Gastroesophageal sphincter (tissue), 4 donors: ENCODE measurements around the gene BRD3. TPM values are rescaled to one million over a fixed set of nuclear protein-coding genes. Genes with fewer than 3 reads are reported as not detected.
"Not testable (repeated sequence)": the region's sequence is repeated elsewhere in the genome, so short reads cannot be mapped to it uniquely, and the experiment has no call there.

Experiments
- ATAC-seq: fragments of 150-250 bp; one replicate; pipeline ENCODE4 v1.9.1; 2016; ENCODE audit warnings: mild to moderate bottlenecking, moderate library complexity
- H3K27ac ChIP-seq, 4 donors: fragments of 200-600 bp; sonication (generic) in 3 of 4; 1 replicate in 3 of 4; 2 replicates in 1 of 4; pipeline ENCODE4 v1.5.1; 2016 to 2019
- H3K27me3 ChIP-seq: fragments of 200-600 bp; sonication (generic); one replicate; pipeline ENCODE4 v1.5.1; 2019
- H3K36me3 ChIP-seq, 2 donors: fragments of 200-600 bp; sonication (generic); one replicate each; pipeline ENCODE4 v1.5.1; 2019; ENCODE audit warnings: control low read depth in 1 of 2
- H3K4me1 ChIP-seq, 3 donors: fragments of 200-600 bp; sonication (generic); 1 replicate in 2 of 3; 2 replicates in 1 of 3; pipeline ENCODE4 v1.5.1; 2016 to 2019; ENCODE audit warnings: control low read depth in 2 of 3
- H3K4me3 ChIP-seq, 2 donors: fragments of 200-600 bp; sonication (generic); one replicate each; pipeline ENCODE4 v1.5.1; 2019; ENCODE audit warnings: mild to moderate bottlenecking in 1 of 2, moderate library complexity in 1 of 2
- H3K9me3 ChIP-seq, 3 donors: fragments of 200-600 bp; sonication (generic); one replicate each; pipeline ENCODE4 v1.5.1; 2017 to 2019; ENCODE audit warnings: control low read depth in 2 of 3
- EP300 ChIP-seq: sonication (generic); formaldehyde crosslinking; IDR thresholded peaks from one replicate; pipeline ENCODE4 v1.6.1; 2017; ENCODE audit warnings: antibody characterized with exemption, mild to moderate bottlenecking
- POLR2A ChIP-seq, 2 donors: fragments of 450-650 bp; IDR thresholded peaks; one replicate each; pipeline ENCODE4 v1.6.1; 2017; ENCODE audit warnings: antibody characterized with exemption in 2 of 2, mild to moderate bottlenecking in 2 of 2, moderate library complexity in 1 of 2
- POLR2AphosphoS5 ChIP-seq: sonication (generic); formaldehyde crosslinking; IDR thresholded peaks from one replicate; pipeline ENCODE4 v1.6.1; 2017; ENCODE audit warnings: antibody characterized with exemption
- WGBS, 2 donors: methylation state at CpG; one replicate each; pipeline ENCODE4 v1.1.5; 2018; ENCODE audit warnings: low coverage in 1 of 2; 5-methylcytosine and 5-hydroxymethylcytosine counted together
- total RNA-seq, 4 donors: library from RNA; depleted of rRNA; stranded (reverse); fragments of >200 nt; gene quantifications; one replicate each; pipeline ENCODE4 v1.1.0, GENCODE V29; 2016
- TF ChIP-seq, protein P1 (sequence below), 4 experiments: fragments of 200-600 bp in 2 of 4; fragments of 450-650 bp in 2 of 4; sonication (generic) in 1 of 4; IDR thresholded peaks; one replicate each; pipeline ENCODE4 v1.5.1; 2017 to 2019; ENCODE audit warnings: antibody characterized with exemption in 4 of 4, mild to moderate bottlenecking in 2 of 4, moderate library complexity in 2 of 4

The BRD3 gene
- total RNA-seq, 4 donors from 2014 or later = 22.2 to 38.9 (median 27.2) TPM

DNA sequence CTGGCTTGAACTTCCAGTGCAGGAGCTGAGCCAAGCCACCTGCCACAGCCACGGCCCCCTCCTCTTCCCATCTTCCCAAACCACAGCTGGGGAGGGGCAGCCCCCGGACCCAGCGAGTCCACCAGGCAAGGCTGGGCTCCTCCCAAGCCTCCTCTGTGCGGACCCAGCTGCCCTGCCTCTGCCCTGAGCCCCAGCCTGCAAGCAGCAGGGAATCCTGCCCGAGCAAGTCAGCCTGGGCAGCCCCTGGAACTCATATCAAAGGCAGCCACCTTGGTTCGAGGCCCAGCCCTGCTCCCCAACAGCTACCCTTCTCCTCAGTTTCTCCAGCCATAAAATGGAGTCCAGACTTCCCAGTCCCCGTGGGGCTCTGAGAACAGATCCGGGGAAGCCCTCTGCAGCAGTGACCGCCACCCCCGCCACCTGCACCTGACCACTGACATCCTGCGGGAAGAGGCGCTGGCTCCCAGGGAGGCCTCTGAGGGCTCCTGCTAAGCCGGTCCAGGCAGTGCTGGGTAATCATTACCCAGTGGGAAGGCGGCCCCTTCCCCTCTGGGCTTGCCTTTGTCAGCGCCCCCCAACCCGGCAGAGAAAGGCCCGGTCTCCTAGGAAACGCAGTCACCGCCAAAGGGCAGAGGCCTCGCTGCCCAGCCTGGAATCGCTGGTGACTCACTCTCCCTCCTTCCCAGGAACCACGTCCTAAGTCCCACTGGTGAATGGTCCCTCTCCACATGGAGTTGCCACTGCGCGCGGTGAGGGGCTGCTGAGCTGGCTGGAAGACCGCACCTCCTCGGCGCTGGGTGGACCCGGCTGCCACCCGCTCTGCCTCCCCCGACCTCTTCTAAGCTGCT lies 77.2 kb downstream of the BRD3 start:
- ATAC-seq = no peak
- WGBS, 2 donors = no CpG with 5 or more reads among the region's 31 CpGs
- TF ChIP-seq POLR2A (IDR thresholded peaks at IDR 0.05) = no peak

DNA sequence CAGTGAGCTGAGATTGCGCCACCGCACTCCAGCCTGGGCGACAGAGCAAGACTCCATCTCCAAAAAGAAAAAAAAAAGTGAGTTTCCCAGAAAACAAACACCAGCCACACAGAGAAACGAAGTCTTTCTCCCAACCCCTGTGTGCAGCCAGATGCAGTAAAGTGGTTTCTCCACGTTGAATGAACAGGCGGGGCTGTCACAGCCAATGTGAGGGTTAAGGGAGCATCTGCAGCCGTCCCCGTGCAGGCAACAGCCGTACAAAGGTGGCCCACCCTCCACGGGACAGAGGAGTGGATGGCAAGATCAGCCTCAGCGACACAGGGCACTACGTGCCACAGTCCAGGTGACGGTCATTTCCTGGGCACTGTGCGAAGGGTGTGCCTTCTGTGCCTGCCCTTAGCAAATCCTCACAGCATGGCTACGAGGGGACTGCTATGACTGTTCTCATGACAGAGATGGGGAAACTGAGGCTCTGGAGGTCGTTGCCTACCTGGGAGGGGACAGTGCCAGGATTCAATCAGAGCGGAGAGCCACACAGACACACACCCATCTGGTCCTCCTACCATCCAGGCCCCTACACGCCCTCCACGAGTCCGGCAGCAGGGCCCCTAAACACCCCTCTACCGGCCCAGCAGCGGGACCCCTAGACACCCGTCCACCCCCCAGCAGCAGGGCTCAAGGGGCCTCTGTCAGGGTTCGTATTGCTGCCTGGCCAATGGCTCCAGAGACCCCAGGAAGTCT lies 78.0 kb downstream of the BRD3 start:
- H3K4me3 ChIP-seq = no peak overlapping the region
- H3K4me1 ChIP-seq = peaks cover 0 to 40% (median 18%) of the 10 kb centered on the region in 3 donors
- WGBS, 2 donors = 71% methylated on average over 6 of the region's 24 CpGs; no CpG with 5 or more reads in 1 of the 2 donors
- peak overlapping the region in 2 of 4 donors; percentile 88 to 96 for H3K27ac ChIP-seq
- H3K27me3 ChIP-seq = no peaks in the 10 kb centered on the region
- ATAC-seq = no peak
- no peaks in the 10 kb centered on the region for H3K9me3 ChIP-seq
- H3K36me3 ChIP-seq = no peaks in the 10 kb centered on the region
- TF ChIP-seq EP300 = no peak

More for the DNA sequence above, 77.2 kb downstream of the BRD3 start:
- H3K4me3 ChIP-seq = peak overlapping the region; percentile 55 to 83
- H3K36me3 ChIP-seq = no peaks in the 10 kb centered on the region
- no peaks in the 10 kb centered on the region for H3K27me3 ChIP-seq
- peaks cover 0 to 40% (median 18%) of the 10 kb centered on the region in 3 donors for H3K4me1 ChIP-seq
- H3K9me3 ChIP-seq = no peaks in the 10 kb centered on the region
- H3K27ac ChIP-seq = peak overlapping the region in 3 of 4 donors; percentile 88 to 96 (median 93)

DNA sequence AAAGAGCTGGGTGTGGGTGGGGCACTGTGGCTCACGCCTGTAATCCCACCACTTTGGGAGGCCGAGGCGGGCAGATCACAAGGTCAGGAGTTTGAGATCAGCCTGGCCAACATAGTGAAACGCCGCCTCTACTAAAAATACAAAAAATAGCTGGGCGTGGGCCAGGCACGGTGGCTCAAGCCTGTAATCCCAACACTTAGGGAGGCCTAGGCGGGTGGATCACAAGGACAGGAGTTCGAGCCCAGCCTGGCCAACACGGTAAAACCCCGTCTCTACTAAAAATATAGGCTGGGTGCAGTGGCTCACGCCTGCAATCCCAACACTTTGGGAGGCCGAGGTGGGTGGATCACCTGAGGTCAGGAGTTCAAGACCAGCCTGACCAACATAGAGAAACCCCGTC lies 79.1 kb downstream of the BRD3 start:
- peaks cover 0 to 31% (median 13%) of the 10 kb centered on the region in 3 donors for H3K4me1 ChIP-seq
- not testable (repeated sequence) for ATAC-seq, H3K27me3 ChIP-seq, H3K27ac ChIP-seq, H3K4me3 ChIP-seq, H3K36me3 ChIP-seq, H3K9me3 ChIP-seq
- 80% methylated on average over 1 of the region's 14 CpGs; no CpG with 5 or more reads in 1 of the 2 donors for WGBS, 2 donors

DNA sequence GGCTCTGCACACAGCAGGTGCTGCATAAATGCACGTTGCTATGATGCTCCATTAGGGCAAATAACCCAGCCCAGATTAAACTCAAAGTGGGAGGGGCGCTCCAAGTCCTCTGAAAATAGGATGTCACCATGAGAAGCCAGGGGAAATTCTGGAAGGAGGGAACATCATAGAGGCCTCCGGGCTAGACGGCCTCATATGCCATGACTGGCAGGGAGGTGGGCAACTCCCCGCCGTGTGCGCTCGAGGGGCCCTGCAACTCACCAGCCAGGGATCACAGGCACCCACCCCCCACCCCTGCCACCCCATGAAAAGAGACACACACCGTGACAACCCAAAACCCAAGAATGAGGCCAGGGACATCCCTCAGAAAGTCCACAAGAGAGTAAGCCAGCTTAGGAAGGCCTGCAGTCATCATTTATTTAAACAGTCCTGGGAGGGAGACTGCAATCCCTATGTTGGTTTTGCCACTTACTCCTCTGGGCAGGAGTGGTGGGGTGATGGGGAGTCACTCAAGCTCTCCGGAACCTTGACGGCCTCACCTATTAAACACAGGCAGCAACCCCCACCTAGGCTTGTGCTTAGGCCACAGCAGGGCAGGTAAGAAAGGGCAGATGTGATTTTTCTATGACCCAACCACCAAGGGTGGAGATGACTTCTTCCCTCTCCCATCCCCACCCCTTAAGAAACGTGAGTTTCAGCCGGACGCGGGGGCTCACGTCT lies 79.7 kb downstream of the BRD3 start:
- WGBS, 2 donors = 88 to 100% methylated on average over 1 to 6 of the region's 16 CpGs
- Histone ChIP-seq H3K9me3 (no peaks in the 10 kb centered on the region), H3K4me3 (no peak overlapping the region), H3K27ac (no peak overlapping the region), H3K27me3 (no peaks in the 10 kb centered on the region), H3K4me1 (peaks cover 0 to 24% (median 10%) of the 10 kb centered on the region in 3 donors), H3K36me3 (no peaks in the 10 kb centered on the region)
- ATAC-seq = no peak
- no peak for TF ChIP-seq POLR2AphosphoS5
- TF ChIP-seq, protein P1, sequence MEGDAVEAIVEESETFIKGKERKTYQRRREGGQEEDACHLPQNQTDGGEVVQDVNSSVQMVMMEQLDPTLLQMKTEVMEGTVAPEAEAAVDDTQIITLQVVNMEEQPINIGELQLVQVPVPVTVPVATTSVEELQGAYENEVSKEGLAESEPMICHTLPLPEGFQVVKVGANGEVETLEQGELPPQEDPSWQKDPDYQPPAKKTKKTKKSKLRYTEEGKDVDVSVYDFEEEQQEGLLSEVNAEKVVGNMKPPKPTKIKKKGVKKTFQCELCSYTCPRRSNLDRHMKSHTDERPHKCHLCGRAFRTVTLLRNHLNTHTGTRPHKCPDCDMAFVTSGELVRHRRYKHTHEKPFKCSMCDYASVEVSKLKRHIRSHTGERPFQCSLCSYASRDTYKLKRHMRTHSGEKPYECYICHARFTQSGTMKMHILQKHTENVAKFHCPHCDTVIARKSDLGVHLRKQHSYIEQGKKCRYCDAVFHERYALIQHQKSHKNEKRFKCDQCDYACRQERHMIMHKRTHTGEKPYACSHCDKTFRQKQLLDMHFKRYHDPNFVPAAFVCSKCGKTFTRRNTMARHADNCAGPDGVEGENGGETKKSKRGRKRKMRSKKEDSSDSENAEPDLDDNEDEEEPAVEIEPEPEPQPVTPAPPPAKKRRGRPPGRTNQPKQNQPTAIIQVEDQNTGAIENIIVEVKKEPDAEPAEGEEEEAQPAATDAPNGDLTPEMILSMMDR (IDR thresholded peaks at IDR 0.05) = no peak
- TF ChIP-seq EP300 = no peak
- no peak for TF ChIP-seq POLR2A (IDR thresholded peaks at IDR 0.05)

DNA sequence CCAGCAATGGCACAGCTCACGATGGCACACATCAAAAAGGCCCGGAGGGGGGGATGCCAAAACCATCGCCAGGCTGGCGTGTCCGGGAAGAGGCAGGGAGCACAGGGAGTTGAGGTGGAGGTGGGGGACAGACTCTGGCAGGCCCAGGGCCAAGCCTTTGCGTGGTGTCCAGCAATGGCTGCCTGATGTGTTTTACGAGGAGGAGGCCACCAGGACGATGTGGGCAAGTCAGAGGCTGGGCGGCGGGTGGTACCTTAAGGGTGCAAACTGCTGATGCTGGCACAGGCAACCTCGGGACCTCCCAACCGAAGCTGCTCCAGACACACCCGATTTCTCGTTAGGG lies 80.4 kb downstream of the BRD3 start:
- no peaks in the 10 kb centered on the region for H3K27me3 ChIP-seq
- H3K27ac ChIP-seq = no peak overlapping the region
- no peak for ATAC-seq
- no peaks in the 10 kb centered on the region for H3K9me3 ChIP-seq
- peaks cover 0 to 22% (median 10%) of the 10 kb centered on the region in 3 donors for H3K4me1 ChIP-seq
- 88 to 91% methylated on average over 8 to 12 of the region's 14 CpGs for WGBS, 2 donors
- no peaks in the 10 kb centered on the region for H3K36me3 ChIP-seq
- TF ChIP-seq, protein P1 (IDR thresholded peaks at IDR 0.05) = no peak
- no peak for TF ChIP-seq POLR2AphosphoS5
- no peak for TF ChIP-seq POLR2A (IDR thresholded peaks at IDR 0.05)
- no peak for TF ChIP-seq EP300
- H3K4me3 ChIP-seq = no peak overlapping the region

DNA sequence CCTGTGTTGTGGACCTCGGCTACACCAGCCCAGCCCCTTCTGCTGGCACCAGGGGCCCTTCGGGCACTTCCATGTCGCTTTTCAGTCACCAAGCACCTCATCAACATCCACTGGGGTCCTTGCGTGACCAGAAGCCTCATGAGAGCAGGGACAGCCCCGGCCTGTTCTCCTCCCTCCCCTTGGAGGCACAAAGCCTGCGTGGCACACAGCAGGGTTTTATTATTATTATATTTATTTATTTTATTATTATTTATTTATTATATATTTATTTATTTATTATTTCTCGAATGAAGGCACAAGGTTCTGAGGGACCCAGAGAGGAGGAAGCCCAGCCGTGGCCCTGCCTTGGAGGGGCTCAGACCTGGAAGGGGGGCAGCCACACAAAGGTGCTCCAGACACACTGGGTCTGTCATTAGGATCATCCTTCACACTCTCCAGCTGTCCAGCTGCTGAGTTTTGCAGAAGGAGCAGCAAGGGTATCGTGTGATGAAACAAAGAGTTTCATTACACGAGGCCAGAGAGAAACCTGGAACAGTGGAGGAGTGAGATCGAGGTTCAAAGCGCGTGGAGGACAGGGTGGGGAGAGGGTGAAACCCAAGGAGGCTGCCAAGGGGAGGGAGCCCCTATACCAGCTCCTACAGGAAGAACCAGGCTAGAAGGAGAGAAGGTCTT lies 80.9 kb downstream of the BRD3 start:
- WGBS, 2 donors = 83 to 84% methylated on average over 9 to 11 of the region's 13 CpGs
- Histone ChIP-seq H3K4me3 (no peak overlapping the region), H3K27ac (no peak overlapping the region), H3K4me1 (peaks cover 0 to 22% (median 10%) of the 10 kb centered on the region in 3 donors), H3K36me3 (no peaks in the 10 kb centered on the region), H3K27me3 (no peaks in the 10 kb centered on the region), H3K9me3 (no peaks in the 10 kb centered on the region)
- ATAC-seq = no peak
- TF ChIP-seq POLR2AphosphoS5 (no peak), EP300 (no peak), POLR2A (IDR thresholded peaks at IDR 0.05) (no peak)
- TF ChIP-seq, protein P1 (IDR thresholded peaks at IDR 0.05) = no peak
